T1000 (cell line): ENCODE measurements around the gene VIP.

Source experiments
- DNase-seq: peaks from one replicate; lab custom pipeline; 2025; ENCODE audit warnings: mixed read lengths; lab: John Stamatoyannopoulos, UW

The VIP gene

DNA sequence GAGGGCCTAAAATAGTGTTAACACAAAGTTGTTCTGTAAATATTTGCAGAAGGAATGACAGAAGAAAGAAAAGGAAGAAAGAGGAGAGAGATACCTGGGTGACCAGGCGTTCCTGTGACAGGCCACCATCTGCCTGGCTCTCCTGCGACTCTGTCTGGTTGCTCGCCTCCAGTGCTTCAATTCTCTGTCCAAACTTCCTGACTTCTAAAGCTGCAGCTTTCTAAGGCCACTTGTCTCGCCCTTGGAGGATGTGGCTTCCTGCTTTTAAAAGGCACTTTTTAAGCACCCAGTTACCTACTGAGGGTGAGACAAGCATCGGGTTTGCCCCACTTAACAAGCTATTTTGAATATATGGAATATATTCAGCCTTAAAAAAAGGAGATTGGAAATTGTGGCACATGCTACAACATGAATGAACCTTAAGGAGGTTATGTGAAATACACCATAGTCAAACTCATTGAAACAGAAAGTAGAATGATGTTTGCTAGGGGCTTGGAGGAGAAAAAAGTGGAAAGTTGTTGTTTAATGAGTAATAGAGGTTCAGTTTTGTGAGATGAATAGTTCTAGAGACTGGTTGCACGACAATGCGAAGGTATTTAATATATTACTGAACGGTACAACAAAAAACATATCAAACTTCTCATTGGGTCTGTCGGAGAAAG is 32.8 kb downstream of the VIP start:
- no peak for DNase-seq

DNA sequence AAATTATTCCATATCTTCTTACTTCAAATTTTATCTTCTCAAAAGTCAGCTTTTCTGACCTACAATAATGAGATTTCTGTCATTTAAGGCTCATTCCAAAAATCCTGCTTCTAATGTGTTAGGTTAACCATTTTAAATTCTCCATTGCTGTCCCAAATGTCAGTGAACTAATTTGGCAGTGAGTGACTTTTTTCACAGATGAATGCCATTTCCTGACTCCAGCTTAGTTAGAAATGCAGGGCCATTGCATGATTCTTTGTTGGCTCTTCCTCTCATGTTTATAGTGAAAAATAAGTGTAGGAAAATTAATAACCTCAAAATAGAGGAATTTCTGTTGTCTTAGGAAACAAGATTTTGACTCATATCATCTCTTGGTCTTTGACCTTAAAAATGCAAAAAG is 44.1 kb downstream of the VIP start:
- DNase-seq, result no peak

DNA sequence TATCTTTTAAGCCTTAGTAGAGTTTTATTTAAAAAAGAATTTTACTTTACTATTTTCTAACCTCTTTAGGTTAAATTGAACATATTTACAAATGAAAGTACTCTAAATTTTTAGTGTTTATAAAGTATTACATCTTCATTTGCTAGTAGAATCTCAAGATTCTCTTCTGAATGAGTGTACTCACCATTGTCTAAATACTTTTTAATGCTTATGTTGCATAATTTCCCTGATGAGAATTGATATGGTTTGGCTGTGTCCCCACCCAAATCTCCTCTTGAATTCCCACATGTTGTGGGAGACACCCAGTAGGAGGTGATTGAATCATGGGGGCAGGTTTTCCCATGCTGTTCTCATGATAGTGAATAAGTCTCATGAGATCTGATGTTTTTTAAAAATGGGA is 53.6 kb downstream of the VIP start:
- no peak for DNase-seq
